H1 (cell line): ENCODE measurements around the gene SMIM23. TPM values are rescaled to one million over a fixed set of nuclear protein-coding genes. Genes with fewer than 3 reads are reported as not detected.

Source experiments
- CTCF ChIA-PET: fragments of 300-600 bp; sonication (Branson Sonifier 250); formaldehyde crosslinking; loops from one replicate; lab custom pipeline; 2021; ENCODE audit not compliant: partially characterized antibody; lab: Charles Lee
- POLR2A ChIA-PET: fragments of 300-600 bp; sonication (Branson Sonifier 250); formaldehyde crosslinking; loops from one replicate; lab custom pipeline; 2021; ENCODE audit warnings: inconsistent platforms; ENCODE audit not compliant: partially characterized antibody; lab: Charles Lee
- DNase-seq, 2 experiments: peaks; one replicate each; pipeline versions ENCODE4 v3.0.0 to v3.0.0-alpha.2; 2010 to 2022; ENCODE audit warnings: low spot score in 2 of 2, low read depth in 1 of 2, mixed read lengths in 1 of 2
- FAIRE-seq: peaks from 2 replicates; lab custom pipeline; 2011; peaks lifted over from hg19 to GRCh38; lab: Jason Lieb, UNC
- H2AFZ ChIP-seq: 2 replicates; pipeline ENCODE4 v1.8.1; 2012; ENCODE audit warnings: low read length, inconsistent platforms
- H2AK5ac ChIP-seq: 2 replicates; pipeline ENCODE4 v1.6.1; 2013; ENCODE audit warnings: low read depth, low read length
- H2BK120ac ChIP-seq: replicated peaks from 2 replicates; pipeline ENCODE3; 2013; ENCODE audit warnings: low read depth, low read length, inconsistent platforms
- H2BK12ac ChIP-seq: 2 replicates; pipeline ENCODE4 v1.6.1; 2013; ENCODE audit warnings: low read depth, low read length
- H2BK15ac ChIP-seq: 2 replicates; pipeline ENCODE4 v1.6.1; 2013; ENCODE audit warnings: low read length
- H2BK20ac ChIP-seq: 2 replicates; pipeline ENCODE4 v1.6.1; 2013; ENCODE audit warnings: low read length
- H2BK5ac ChIP-seq: 2 replicates; pipeline ENCODE4 v1.6.1; 2013; ENCODE audit warnings: low read depth, low read length
- H3K14ac ChIP-seq: 2 replicates; pipeline ENCODE4 v1.6.1; 2013; ENCODE audit warnings: inconsistent platforms; ENCODE audit not compliant: insufficient read length
- H3K18ac ChIP-seq: 2 replicates; pipeline ENCODE4 v1.6.1; 2013; ENCODE audit warnings: low read length; ENCODE audit errors: extremely low read depth
- H3K23ac ChIP-seq: 2 replicates; pipeline ENCODE4 v1.6.1; 2013; ENCODE audit warnings: inconsistent platforms; ENCODE audit not compliant: insufficient read length
- H3K23me2 ChIP-seq: 2 replicates; pipeline ENCODE4 v1.6.1; 2013; ENCODE audit warnings: low read depth, low read length
- H3K27ac ChIP-seq: 2 replicates; pipeline ENCODE4 v1.6.1; 2011; ENCODE audit warnings: low read depth, low read length, inconsistent platforms
- H3K27me3 ChIP-seq, 4 experiments: replicated peaks in 1 of 4; 1 replicate in 1 of 4; 2 replicates in 3 of 4; pipeline versions ENCODE4 v1.6.1 to v1.8.1; 2011 to 2013; ENCODE audit warnings: low read length in 3 of 4, mild to moderate bottlenecking in 3 of 4, inconsistent platforms in 2 of 4, mixed read lengths in 2 of 4, moderate library complexity in 1 of 4; ENCODE audit not compliant: control insufficient read depth in 3 of 4, insufficient read depth in 3 of 4; ENCODE audit errors: extremely low read depth in 1 of 4
- H3K36me3 ChIP-seq, 4 experiments: 2 replicates each; pipeline versions ENCODE4 v1.6.1 to v1.8.1; 2011 to 2013; ENCODE audit warnings: mild to moderate bottlenecking in 4 of 4, low read length in 3 of 4, moderate library complexity in 2 of 4, control low read depth in 1 of 4, inconsistent platforms in 1 of 4; ENCODE audit not compliant: insufficient read depth in 4 of 4, control insufficient read depth in 2 of 4
- H3K4ac ChIP-seq: replicated peaks from 2 replicates; pipeline ENCODE3; 2013; ENCODE audit warnings: low read length, low read depth, mixed read lengths, inconsistent platforms; ENCODE audit not compliant: insufficient read length
- H3K4me1 ChIP-seq, 4 experiments: replicated peaks in 1 of 4; 1 replicate in 1 of 4; 2 replicates in 3 of 4; pipeline versions ENCODE4 v1.6.1 to v1.8.1; 2011 to 2013; ENCODE audit warnings: low read length in 3 of 4, inconsistent platforms in 2 of 4, mixed read lengths in 1 of 4; ENCODE audit not compliant: insufficient read depth in 4 of 4, control insufficient read depth in 3 of 4
- H3K4me2 ChIP-seq, 2 experiments: 2 replicates each; pipeline versions ENCODE4 v1.6.1 to v1.8.1; 2011 to 2013; ENCODE audit warnings: low read depth in 2 of 2, low read length in 2 of 2, control low read depth in 1 of 2, inconsistent platforms in 1 of 2, mild to moderate bottlenecking in 1 of 2; ENCODE audit not compliant: insufficient read depth in 1 of 2
- H3K4me3 ChIP-seq, 4 experiments: fragments of 200-600, 300-600 bp in 1 of 4; sonication (generic), shearing (Covaris generic), sonication (Bioruptor Twin) in 1 of 4; 2 replicates each; pipeline versions ENCODE4 v1.5.1 to v1.8.1; 2011 to 2016; ENCODE audit warnings: low read length in 4 of 4, low read depth in 3 of 4, control low read depth in 2 of 4, inconsistent platforms in 2 of 4, mild to moderate bottlenecking in 2 of 4, mixed read lengths in 1 of 4, moderate library complexity in 1 of 4; ENCODE audit not compliant: insufficient read depth in 2 of 4; ENCODE audit errors: extremely low read depth in 1 of 4
- H3K56ac ChIP-seq: replicated peaks from 2 replicates; pipeline ENCODE3; 2013; ENCODE audit warnings: low read depth, mild to moderate bottlenecking, mixed read lengths, low read length, inconsistent platforms; ENCODE audit not compliant: insufficient read length
- H3K79me1 ChIP-seq: 2 replicates; pipeline ENCODE4 v1.6.1; 2013; ENCODE audit warnings: low read depth, low read length, control low read depth
- H3K79me2 ChIP-seq, 2 experiments: 2 replicates each; pipeline versions ENCODE4 v1.6.1 to v1.8.1; 2012 to 2013; ENCODE audit warnings: low read length in 2 of 2, mild to moderate bottlenecking in 2 of 2, inconsistent platforms in 1 of 2; ENCODE audit not compliant: insufficient read depth in 2 of 2, control insufficient read depth in 1 of 2
- H3K9ac ChIP-seq, 4 experiments: replicated peaks in 1 of 4; 1 replicate in 1 of 4; 2 replicates in 3 of 4; pipeline versions ENCODE4 v1.6.1 to v1.8.1; 2011 to 2013; ENCODE audit warnings: low read depth in 3 of 4, low read length in 3 of 4, control low read depth in 2 of 4, mild to moderate bottlenecking in 2 of 4, moderate library complexity in 2 of 4, inconsistent platforms in 1 of 4; ENCODE audit errors: extremely low read depth in 1 of 4
- H3K9me3 ChIP-seq, 2 experiments: 2 replicates each; pipeline versions ENCODE4 v1.6.1 to v1.8.1; 2012 to 2013; ENCODE audit warnings: mild to moderate bottlenecking in 2 of 2, moderate library complexity in 2 of 2, control low read depth in 1 of 2, inconsistent platforms in 1 of 2, low read depth in 1 of 2, low read length in 1 of 2, mixed read lengths in 1 of 2; ENCODE audit not compliant: insufficient read depth in 2 of 2
- H4K20me1 ChIP-seq, 2 experiments: replicated peaks in 1 of 2; 2 replicates each; pipeline versions ENCODE3 to v1.8.1; 2011 to 2013; ENCODE audit warnings: inconsistent platforms in 2 of 2, low read length in 2 of 2, mild to moderate bottlenecking in 1 of 2; ENCODE audit not compliant: insufficient read depth in 2 of 2, control insufficient read depth in 1 of 2
- H4K5ac ChIP-seq: 2 replicates; pipeline ENCODE4 v1.6.1; 2013; ENCODE audit warnings: low read length, low read depth, mixed read lengths, inconsistent platforms; ENCODE audit not compliant: insufficient read length
- H4K8ac ChIP-seq: 2 replicates; pipeline ENCODE4 v1.8.0; 2013; ENCODE audit warnings: mild to moderate bottlenecking, moderate library complexity, low read length, inconsistent platforms; ENCODE audit not compliant: insufficient read depth; ENCODE audit errors: extremely low read depth
- H4K91ac ChIP-seq: replicated peaks from 2 replicates; pipeline ENCODE3; 2013; ENCODE audit warnings: low read length, mixed read lengths, inconsistent platforms; ENCODE audit not compliant: insufficient read length
- BRCA1 ChIP-seq: IDR thresholded peaks from 2 replicates; pipeline ENCODE4 v1.6.1; 2012; ENCODE audit warnings: low read depth, low read length, improper control_type of control experiment
- HDAC2 ChIP-seq, 2 experiments: fragments of 300-600 bp in 1 of 2; sonication (generic) in 1 of 2; IDR thresholded peaks; 2 replicates each; pipeline ENCODE4 v1.6.1; 2011 to 2012; ENCODE audit warnings: low read depth in 2 of 2, low read length in 2 of 2, mild to moderate bottlenecking in 2 of 2, moderate library complexity in 2 of 2, borderline replicate concordance in 1 of 2, inconsistent platforms in 1 of 2
- POLR2A ChIP-seq, 2 experiments: IDR thresholded peaks; 1 replicate in 1 of 2; 2 replicates in 1 of 2; pipeline ENCODE4 v1.6.1; 2011; ENCODE audit warnings: low read depth in 2 of 2, low read length in 2 of 2, mild to moderate bottlenecking in 2 of 2; ENCODE audit errors: control extremely low read depth in 1 of 2
- POU5F1 ChIP-seq: IDR thresholded peaks from 2 replicates; pipeline ENCODE4 v1.6.1; 2011; ENCODE audit warnings: low read depth, mild to moderate bottlenecking, low read length, moderate library complexity
- RBBP5 ChIP-seq: IDR thresholded peaks from 2 replicates; pipeline ENCODE4 v1.7.1; 2012; ENCODE audit warnings: low read depth, mild to moderate bottlenecking, inconsistent platforms, low read length, moderate library complexity, borderline replicate concordance
- RXRA ChIP-seq: IDR thresholded peaks from 2 replicates; pipeline ENCODE4 v1.6.1; 2011; ENCODE audit warnings: low read depth, mild to moderate bottlenecking, low read length, moderate library complexity; ENCODE audit not compliant: insufficient read depth
- SAP30 ChIP-seq: fragments of 300-600 bp; sonication (generic); IDR thresholded peaks from 2 replicates; pipeline ENCODE4 v1.7.1; 2012; ENCODE audit warnings: low read length, moderate library complexity, mild to moderate bottlenecking, inconsistent platforms; ENCODE audit not compliant: insufficient read depth, insufficient replicate concordance
- SIN3A ChIP-seq, 2 experiments: IDR thresholded peaks in 1 of 2; conservative IDR thresholded peaks in 1 of 2; 2 replicates each; pipeline ENCODE4 v1.6.1; 2011 to 2012; ENCODE audit warnings: low read length in 2 of 2, improper control_type of control experiment in 1 of 2, low read depth in 1 of 2, mild to moderate bottlenecking in 1 of 2
- SIRT6 ChIP-seq: IDR thresholded peaks from one replicate; pipeline ENCODE4 v1.7.1; 2012; ENCODE audit warnings: low read length, inconsistent platforms
- SP4 ChIP-seq: IDR thresholded peaks from 2 replicates; pipeline ENCODE4 v1.6.1; 2012; ENCODE audit warnings: low read length, inconsistent platforms
- SRF ChIP-seq: IDR thresholded peaks from 2 replicates; pipeline ENCODE4 v1.6.1; 2011; ENCODE audit warnings: mild to moderate bottlenecking, low read depth, low read length, moderate library complexity
- SUZ12 ChIP-seq: fragments of 200-600 bp; sonication (generic); IDR thresholded peaks from 2 replicates; pipeline ENCODE4 v1.6.1; 2012; ENCODE audit warnings: mild to moderate bottlenecking, inconsistent platforms, low read length, moderate library complexity, mixed read lengths
- TEAD4 ChIP-seq: IDR thresholded peaks from 2 replicates; pipeline ENCODE4 v1.6.1; 2012; ENCODE audit warnings: low read depth, low read length, inconsistent platforms, mixed read lengths
- WGBS, 2 experiments: shearing (Covaris generic) in 1 of 2; methylation state at CpG; one replicate each; pipeline versions ENCODE4 v1.1.6 to v1.1.7; 2013 to 2015; ENCODE audit warnings: low lambda C conversion rate in 2 of 2, mixed read lengths in 2 of 2, inconsistent platforms in 1 of 2, low coverage in 1 of 2, missing lambda C conversion rate in 1 of 2; ENCODE audit not compliant: insufficient replicate concordance in 2 of 2, insufficient coverage in 1 of 2, insufficient read length in 1 of 2; ENCODE audit errors: extremely low coverage in 1 of 2, missing lambda C conversion rate in 1 of 2; 5-methylcytosine and 5-hydroxymethylcytosine counted together
- polyA plus RNA-seq, 7 experiments: library from polyadenylated mRNA; depleted of rRNA in 3 of 7; stranded (reverse) in 5 of 7; unstranded in 2 of 7; fragments of >200 nt in 5 of 7; fragments of 200-250 nt in 2 of 7; gene quantifications; 1 replicate in 5 of 7; 2 replicates in 1 of 7; 4 replicates in 1 of 7; pipeline versions ENCODE4 v1.2.1 to v1.2.3, GENCODE V29; 2011 to 2013; ENCODE audit warnings: missing spikeins in 2 of 7, mixed read lengths in 2 of 7
- total RNA-seq: library from RNA; stranded (reverse); fragmentation: NEBNext Ultra II Directional; extraction: Animal tissue kit (Norgen Biotek cat#: 25700); gene quantifications from 2 replicates; pipeline ENCODE4 v1.2.1, GENCODE V29; 2021
- TF ChIP-seq, protein P1 (sequence below): IDR thresholded peaks from 2 replicates; pipeline ENCODE4 v1.6.1; 2011; ENCODE audit warnings: low read length, improper control_type of control experiment

SMIM23 gene
- total and polyA plus RNA-seq, 2 of the 8 experiments (the other 6 are each of a cell fraction or from before 2014, with no cell fraction given) = not detected

DNA sequence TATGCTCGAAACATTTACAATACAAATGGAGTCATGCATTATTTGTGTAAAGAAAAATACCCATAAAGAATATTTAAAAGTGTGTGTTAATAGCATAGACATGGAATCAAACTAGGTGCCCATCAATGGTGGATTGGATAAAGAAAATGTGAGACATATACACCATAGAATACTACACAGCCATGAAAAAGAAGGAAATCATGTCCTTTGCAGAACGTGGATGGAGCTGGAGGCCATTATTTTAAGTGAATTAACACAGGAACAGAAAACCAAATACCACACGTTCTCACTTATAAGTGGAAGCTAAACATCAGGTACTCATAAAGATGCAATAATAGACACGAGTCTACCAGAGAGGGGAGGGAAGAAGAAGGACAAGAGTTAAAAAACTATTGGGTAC is 22.8 kb downstream of the SMIM23 start:
- DNase-seq (no peak), FAIRE-seq (no peak)
- no peak overlapping the region for H2BK20ac ChIP-seq
- H4K91ac ChIP-seq = no peak overlapping the region
- no peak overlapping the region for H3K4ac ChIP-seq
- no peaks in the 10 kb centered on the region for H3K79me2 ChIP-seq
- no peak overlapping the region for H3K23ac ChIP-seq
- H3K27me3 ChIP-seq = peaks cover 0 to 7% (median 2%) of the 10 kb centered on the region in 4 experiments; a peak in 4 of 7 replicates
- no peak overlapping the region for H2BK15ac ChIP-seq
- no peaks in the 10 kb centered on the region; a peak in 1 of 4 replicates for H3K9me3 ChIP-seq
- H4K20me1 ChIP-seq = no peaks in the 10 kb centered on the region
- H3K56ac ChIP-seq = no peak overlapping the region
- H3K27ac ChIP-seq = no peak overlapping the region
- 88% methylated on average over 4 of the region's 4 CpGs; no CpG with 5 or more reads in 1 of the 2 experiments for WGBS, 2 experiments
- no peak overlapping the region for H2AK5ac ChIP-seq
- no peak overlapping the region for H2BK12ac ChIP-seq
- ChIA-PET POLR2A (no interaction called here), CTCF (no interaction called here)
- no peak overlapping the region for H4K5ac ChIP-seq
- peaks cover 4 to 14% (median 8%) of the 10 kb centered on the region in 4 experiments; a peak in 6 of 7 replicates for H3K4me1 ChIP-seq
- H3K9ac ChIP-seq = no peak overlapping the region
- no peak overlapping the region for H2BK5ac ChIP-seq
- H4K8ac ChIP-seq = no peak overlapping the region
- no peak overlapping the region for H2AFZ ChIP-seq
- no peak overlapping the region for H3K4me2 ChIP-seq
- H2BK120ac ChIP-seq = no peak overlapping the region
- H3K14ac ChIP-seq = no peak overlapping the region
- H3K23me2 ChIP-seq = no peaks in the 10 kb centered on the region
- no peaks in the 10 kb centered on the region for H3K36me3 ChIP-seq
- H3K4me3 ChIP-seq = no peak overlapping the region
- H3K79me1 ChIP-seq = no peaks in the 10 kb centered on the region
- no peak overlapping the region for H3K18ac ChIP-seq
- no peak for TF ChIP-seq RXRA
- TF ChIP-seq TEAD4 = no peak
- TF ChIP-seq, protein P1, sequence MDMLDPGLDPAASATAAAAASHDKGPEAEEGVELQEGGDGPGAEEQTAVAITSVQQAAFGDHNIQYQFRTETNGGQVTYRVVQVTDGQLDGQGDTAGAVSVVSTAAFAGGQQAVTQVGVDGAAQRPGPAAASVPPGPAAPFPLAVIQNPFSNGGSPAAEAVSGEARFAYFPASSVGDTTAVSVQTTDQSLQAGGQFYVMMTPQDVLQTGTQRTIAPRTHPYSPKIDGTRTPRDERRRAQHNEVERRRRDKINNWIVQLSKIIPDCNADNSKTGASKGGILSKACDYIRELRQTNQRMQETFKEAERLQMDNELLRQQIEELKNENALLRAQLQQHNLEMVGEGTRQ = no peak
- TF ChIP-seq SAP30 = no peak
- no peak for TF ChIP-seq SRF
- no peak for TF ChIP-seq SP4
- TF ChIP-seq BRCA1 = no peak
- TF ChIP-seq HDAC2 (IDR thresholded peaks at IDR 0.05; ENCODE audit: borderline replicate concordance in 1 of 2, low read depth in 2 of 2, low read length in 2 of 2) = no peak
- TF ChIP-seq SIRT6 = no peak
- no peak for TF ChIP-seq RBBP5
- no peak for TF ChIP-seq SUZ12
- TF ChIP-seq POLR2A (IDR thresholded peaks at IDR 0.05; ENCODE audit: control extremely low read depth in 1 of 2, low read depth in 2 of 2, low read length in 2 of 2) = no peak
- no peak for TF ChIP-seq SIN3A (conservative IDR thresholded peaks at IDR 0.05 in 1 of 2, IDR thresholded peaks at IDR 0.05 in 1 of 2; ENCODE audit: low read depth in 1 of 2, low read length in 2 of 2)
- no peak for TF ChIP-seq POU5F1
